ENCODE data around the gene WDR27.
"Not testable (repeated sequence)": the region's sequence is repeated elsewhere in the genome, so short reads cannot be mapped to it uniquely, and the experiment has no call there.

The WDR27 gene

GRCh38 chr6:169539176-169539897 lies 162.5 kb downstream of the WDR27 start:
- Mint-ChIP-seq H3K36me3 (peaks cover 24% of the 10 kb centered on the region), H3K27me3 (no peaks in the 10 kb centered on the region), H3K4me3 (no peak overlapping the region), H3K27ac (no peak overlapping the region), H3K4me1 (no peaks in the 10 kb centered on the region), H3K9me3 (peaks cover 15% of the 10 kb centered on the region)
- ATAC-seq: no peak

- Mint-ChIP-seq H3K36me3 (peaks cover 38% of the 10 kb centered on the region), H3K4me1 (no peaks in the 10 kb centered on the region), H3K27me3 (no peaks in the 10 kb centered on the region), H3K27ac (no peak overlapping the region), H3K9me3 (peaks cover 18% of the 10 kb centered on the region), H3K4me3 (no peak overlapping the region)
- ATAC-seq: no peak
Measured at GRCh38 chr6:169536446-169537170, 165.2 kb downstream of the WDR27 start.

DNA sequence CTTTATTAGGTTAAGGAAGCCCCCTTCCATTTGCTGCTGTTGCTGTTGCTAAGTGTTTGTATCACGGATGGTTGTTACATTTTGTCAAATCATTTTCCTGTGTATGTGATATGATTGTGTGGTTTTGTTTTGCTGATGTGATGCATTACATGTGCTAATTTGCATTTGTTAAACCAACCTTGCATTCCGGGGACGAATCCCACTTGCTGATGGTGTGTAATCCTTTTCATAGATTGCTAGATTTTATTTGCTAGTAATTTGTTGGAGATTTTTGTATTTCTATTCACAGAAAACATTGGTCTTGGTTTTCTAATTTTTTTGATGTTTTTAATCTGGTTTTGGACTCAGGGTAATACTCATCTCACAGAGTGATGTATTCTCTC lies 167.8 kb downstream of the WDR27 start:
- no peak overlapping the region for H3K27ac Mint-ChIP-seq
- H3K9me3 Mint-ChIP-seq: peaks cover 18% of the 10 kb centered on the region
- no peaks in the 10 kb centered on the region for H3K4me1 Mint-ChIP-seq
- H3K27me3 Mint-ChIP-seq: no peaks in the 10 kb centered on the region
- peaks cover 38% of the 10 kb centered on the region for H3K36me3 Mint-ChIP-seq
- ATAC-seq: no peak
- no peak overlapping the region for H3K4me3 Mint-ChIP-seq

GRCh38 chr6:169533301-169534038 lies 168.4 kb downstream of the WDR27 start:
- H3K9me3 Mint-ChIP-seq: peaks cover 18% of the 10 kb centered on the region
- no peak overlapping the region for H3K4me3 Mint-ChIP-seq
- H3K27ac Mint-ChIP-seq: no peak overlapping the region
- no peaks in the 10 kb centered on the region for H3K27me3 Mint-ChIP-seq
- H3K36me3 Mint-ChIP-seq: peaks cover 38% of the 10 kb centered on the region
- ATAC-seq: no peak
- H3K4me1 Mint-ChIP-seq: no peaks in the 10 kb centered on the region

DNA sequence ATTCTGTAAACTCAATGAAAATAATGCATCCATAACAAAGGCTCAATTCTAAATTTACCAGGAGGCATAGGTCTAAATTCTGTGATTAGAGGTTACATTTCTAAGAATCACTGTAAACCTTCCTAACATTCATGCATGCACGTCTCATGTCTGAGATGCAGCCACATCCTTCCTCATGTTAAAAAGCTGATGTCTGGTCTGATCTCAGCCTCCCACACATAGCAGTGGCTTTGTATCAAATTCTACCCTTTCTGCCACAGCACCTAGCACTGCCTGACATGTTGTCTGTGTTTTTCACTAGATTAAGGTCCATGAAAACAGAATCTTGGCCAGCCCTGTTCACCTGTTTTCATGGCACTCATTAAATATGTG lies 171.1 kb downstream of the WDR27 start:
- H3K4me1 Mint-ChIP-seq: no peaks in the 10 kb centered on the region
- no peak overlapping the region for H3K4me3 Mint-ChIP-seq
- H3K9me3 Mint-ChIP-seq: peaks cover 5% of the 10 kb centered on the region
- H3K36me3 Mint-ChIP-seq: peaks cover 17% of the 10 kb centered on the region
- no peak for ATAC-seq
- H3K27ac Mint-ChIP-seq: no peak overlapping the region
- H3K27me3 Mint-ChIP-seq: no peaks in the 10 kb centered on the region

DNA sequence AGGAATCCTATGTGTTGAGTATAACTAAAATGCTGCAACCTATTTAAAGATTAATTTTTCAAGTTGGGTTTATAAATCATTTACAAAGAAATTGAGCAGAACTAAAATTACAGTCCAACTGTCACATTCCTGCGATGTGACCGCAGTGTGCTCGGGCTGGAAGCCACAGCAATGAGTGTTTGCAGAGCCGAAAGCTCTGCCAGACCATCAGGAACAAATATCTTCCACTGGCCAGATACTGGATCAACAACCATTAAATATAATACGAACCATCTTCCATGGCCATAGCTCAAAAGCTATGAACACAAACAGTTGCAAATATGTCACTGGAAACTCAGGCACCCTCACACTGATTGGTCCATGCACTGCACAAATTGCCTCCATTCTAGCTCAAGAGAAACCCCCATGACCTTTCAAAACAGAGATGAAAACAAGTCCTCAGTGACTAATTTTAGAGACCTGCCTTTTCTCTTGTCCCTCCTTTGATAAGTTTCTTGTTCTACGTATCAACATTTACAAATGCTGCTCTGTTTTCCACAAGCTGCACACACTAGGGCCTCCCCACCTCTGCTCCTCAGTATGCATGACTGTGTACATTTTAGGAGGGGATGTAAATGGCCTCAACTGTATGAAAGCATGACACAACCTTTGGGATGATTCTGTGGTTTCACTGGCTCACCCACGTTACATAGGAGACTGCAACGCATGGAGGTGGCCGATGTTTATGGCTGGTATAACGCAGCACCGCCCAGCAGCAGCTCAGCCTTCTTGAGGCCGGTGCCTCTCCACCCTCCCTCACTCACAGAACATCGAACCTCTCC lies 171.7 kb downstream of the WDR27 start:
- Mint-ChIP-seq H3K27ac (no peak overlapping the region), H3K36me3 (peaks cover 14% of the 10 kb centered on the region), H3K9me3 (peaks cover 5% of the 10 kb centered on the region), H3K4me1 (no peaks in the 10 kb centered on the region), H3K27me3 (no peaks in the 10 kb centered on the region), H3K4me3 (no peak overlapping the region)
- ATAC-seq: no peak

DNA sequence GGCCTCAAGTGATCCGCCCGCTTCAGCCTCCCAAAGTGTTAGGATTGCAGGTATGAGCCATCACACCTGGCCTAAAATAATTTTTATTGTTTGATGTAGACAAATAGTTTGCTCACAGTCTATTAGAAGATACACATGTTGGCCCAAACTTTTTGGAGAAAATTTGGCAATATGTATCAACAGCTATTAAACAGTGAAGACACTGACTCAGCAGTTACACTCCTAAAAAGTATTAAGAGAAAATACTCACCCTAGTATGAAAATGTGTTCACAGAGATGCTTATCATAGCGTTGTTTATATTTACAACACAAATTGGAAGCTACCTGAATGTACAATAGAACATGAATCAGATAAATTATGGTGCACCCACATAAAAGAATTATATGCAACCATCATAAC lies 173.1 kb downstream of the WDR27 start:
- Mint-ChIP-seq H3K9me3 (peaks cover 3% of the 10 kb centered on the region), H3K27me3 (no peaks in the 10 kb centered on the region), H3K4me1 (no peaks in the 10 kb centered on the region), H3K27ac (no peak overlapping the region), H3K4me3 (no peak overlapping the region), H3K36me3 (peaks cover 10% of the 10 kb centered on the region)
- ATAC-seq: no peak

DNA sequence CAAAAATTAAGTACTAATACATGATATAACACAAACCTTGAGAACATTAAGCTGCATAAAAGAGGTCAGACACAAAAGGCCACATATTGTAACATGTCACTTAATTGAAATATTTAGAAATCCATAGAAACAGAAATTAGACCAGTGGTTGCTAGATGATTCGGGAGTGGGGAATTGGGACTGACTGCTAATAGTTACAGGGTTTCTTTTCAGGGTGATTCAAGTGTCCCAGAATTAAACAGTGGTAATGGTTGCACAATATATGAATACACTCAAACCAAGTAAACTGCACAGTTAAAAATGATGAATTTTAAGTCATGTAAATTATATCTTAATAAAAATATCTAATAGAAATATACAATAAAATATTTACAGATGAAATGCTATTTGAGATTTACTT lies 174.5 kb downstream of the WDR27 start:
- Mint-ChIP-seq H3K9me3 (peaks cover 6% of the 10 kb centered on the region), H3K4me1 (no peaks in the 10 kb centered on the region), H3K4me3 (no peak overlapping the region), H3K27me3 (no peaks in the 10 kb centered on the region), H3K36me3 (peaks cover 7% of the 10 kb centered on the region), H3K27ac (no peak overlapping the region)
- ATAC-seq: no peak

DNA sequence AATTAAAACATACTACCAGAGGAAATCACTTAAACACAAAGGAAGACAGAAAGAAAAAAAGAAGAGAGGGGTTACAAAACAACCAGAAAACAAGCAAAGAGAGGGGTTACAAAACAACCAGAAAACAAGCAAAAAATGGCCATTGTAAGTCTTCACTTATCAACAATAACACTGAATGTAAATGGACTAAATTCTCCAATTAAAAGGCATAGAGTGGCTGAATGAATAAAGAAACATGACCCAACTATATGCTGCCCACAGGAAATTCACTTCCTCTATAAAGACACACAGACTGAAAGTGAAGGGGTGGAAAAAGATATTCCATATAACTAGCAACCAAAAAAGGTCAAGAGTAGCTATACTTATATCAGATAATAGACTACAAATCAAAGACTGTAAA lies 180.0 kb downstream of the WDR27 start:
- Mint-ChIP-seq H3K4me3 (no peak overlapping the region), H3K27ac (no peak overlapping the region), H3K27me3 (no peaks in the 10 kb centered on the region), H3K4me1 (peaks cover 6% of the 10 kb centered on the region), H3K9me3 (peaks cover 35% of the 10 kb centered on the region), H3K36me3 (peaks cover 46% of the 10 kb centered on the region)
- ATAC-seq: no peak

- H3K4me1 Mint-ChIP-seq: peaks cover 6% of the 10 kb centered on the region
- H3K36me3 Mint-ChIP-seq: peaks cover 47% of the 10 kb centered on the region
- H3K27me3 Mint-ChIP-seq: no peaks in the 10 kb centered on the region
- no peak overlapping the region for H3K27ac Mint-ChIP-seq
- ATAC-seq: no peak
- H3K9me3 Mint-ChIP-seq: peaks cover 36% of the 10 kb centered on the region
- H3K4me3 Mint-ChIP-seq: no peak overlapping the region
Measured at GRCh38 chr6:169520104-169520503, 181.7 kb downstream of the WDR27 start.

DNA sequence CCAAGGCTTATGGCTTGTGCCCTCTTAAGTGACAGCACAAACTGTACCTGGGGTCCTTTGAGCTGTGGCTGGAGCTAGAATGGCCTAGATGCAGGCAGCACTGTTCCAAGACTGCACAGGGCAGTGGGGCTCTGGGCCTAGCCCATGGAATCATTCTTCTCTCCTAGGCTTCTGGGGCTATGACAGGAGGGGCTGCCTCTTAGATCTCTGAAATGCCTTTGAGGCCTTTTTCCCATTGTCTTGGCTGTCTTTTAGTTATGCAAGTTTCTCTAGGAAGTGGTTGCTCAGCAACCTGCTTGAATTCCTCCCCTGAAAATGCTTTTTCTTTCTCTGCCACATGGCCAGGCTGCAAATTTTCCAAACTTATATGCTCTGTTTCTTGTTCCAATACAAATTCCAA lies 183.4 kb downstream of the WDR27 start:
- Mint-ChIP-seq H3K4me3 (no peak overlapping the region), H3K27me3 (no peaks in the 10 kb centered on the region), H3K9me3 (peaks cover 36% of the 10 kb centered on the region), H3K4me1 (peaks cover 6% of the 10 kb centered on the region), H3K36me3 (peaks cover 47% of the 10 kb centered on the region), H3K27ac (no peak overlapping the region)
- ATAC-seq: no peak

GRCh38 chr6:169513478-169514193 lies 188.2 kb downstream of the WDR27 start:
- Mint-ChIP-seq H3K27ac (no peak overlapping the region), H3K4me1 (no peaks in the 10 kb centered on the region), H3K9me3 (peaks cover 5% of the 10 kb centered on the region), H3K27me3 (no peaks in the 10 kb centered on the region), H3K4me3 (no peak overlapping the region), H3K36me3 (peaks cover 14% of the 10 kb centered on the region)
- ATAC-seq: no peak

GRCh38 chr6:169511785-169512184 lies 190.0 kb downstream of the WDR27 start:
- H3K4me3 Mint-ChIP-seq, H3K4me1 Mint-ChIP-seq, H3K27ac Mint-ChIP-seq, ATAC-seq, H3K27me3 Mint-ChIP-seq, H3K9me3 Mint-ChIP-seq: not testable (repeated sequence)
- peaks cover 13% of the 10 kb centered on the region for H3K36me3 Mint-ChIP-seq

DNA sequence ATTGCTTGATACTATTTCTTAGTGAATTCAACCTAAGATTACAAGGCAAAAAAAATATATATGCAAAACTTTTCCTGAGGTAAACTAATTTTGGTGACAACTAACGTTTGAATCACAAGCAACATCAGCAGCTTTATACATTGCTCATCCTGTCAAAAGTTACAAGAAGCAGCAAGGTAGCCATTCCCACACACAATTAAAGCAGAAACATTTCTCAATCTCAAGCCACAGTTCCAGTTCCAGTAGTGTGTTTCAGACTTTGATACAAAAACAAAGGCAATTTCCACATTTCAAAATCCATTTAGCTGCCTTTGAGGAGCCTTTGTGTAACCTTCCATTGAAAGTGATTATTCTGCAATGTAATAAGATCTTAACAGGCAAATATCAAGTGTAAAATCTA lies 191.0 kb downstream of the WDR27 start:
- Mint-ChIP-seq H3K36me3 (peaks cover 13% of the 10 kb centered on the region), H3K4me1 (no peaks in the 10 kb centered on the region), H3K4me3 (no peak overlapping the region), H3K9me3 (peaks cover 5% of the 10 kb centered on the region), H3K27ac (no peak overlapping the region), H3K27me3 (no peaks in the 10 kb centered on the region)
- no peak for ATAC-seq
